Hematopoietic multipotent progenitor cell (in vitro differentiated cells): ENCODE data around the gene P4HA3. TPM values are rescaled to one million over a fixed set of nuclear protein-coding genes. Genes with fewer than 3 reads are reported as not detected.

Experiments
- small RNA-seq: library from RNA; depleted of rRNA; stranded (forward); fragments of <200 nt; gene quantifications from one replicate; pipeline ENCODE3, GENCODE V24; 2012
- total RNA-seq: library from RNA; depleted of rRNA; stranded (reverse); fragments of >200 nt; gene quantifications from one replicate; pipeline ENCODE4 v1.2.3, GENCODE V29; 2012

P4HA3 gene
- total RNA-seq, 1 donor: 0.27 TPM

Small RNA genes within 50 kb of the gene (small RNA-seq; reads per million reads assigned to genes)
- not detected for gene RF00409

Other genes with a start within 250 kb of the P4HA3 start
- 21.3 TPM for gene C2CD3, start 140.6 kb downstream of the P4HA3 start, total RNA-seq
- 22.6 TPM for gene PPME1, start 140.4 kb downstream of the P4HA3 start, total RNA-seq
- 18.3 TPM for gene PGM2L1, start 86.8 kb upstream of the P4HA3 start, total RNA-seq
- gene KCNE3, start 155.9 kb upstream of the P4HA3 start, total RNA-seq: 8.1 TPM
- 12.7 TPM for gene LIPT2, start 182.1 kb upstream of the P4HA3 start, total RNA-seq